OCI-LY7 (cell line): ENCODE data around the gene KANK2. TPM values are rescaled to one million over a fixed set of nuclear protein-coding genes. Genes with fewer than 3 reads are reported as not detected.

Source experiments
- BruUV-seq: library from RNA; stranded (reverse); fragments of 400-500 nt; replicated peaks from 2 replicates; lab custom pipeline; 2021; lab: Mats Ljungman, UMichigan
- CTCF ChIA-PET: fragments of 300-600 bp; sonication (Branson Sonifier 250); formaldehyde crosslinking; loops from one replicate; lab custom pipeline; 2022; ENCODE audit warnings: antibody characterized with exemption; ENCODE audit not compliant: unreplicated experiment; lab: Charles Lee
- POLR2A ChIA-PET: fragments of 300-600 bp; sonication (Branson Sonifier 250); formaldehyde crosslinking; loops from one replicate; lab custom pipeline; 2022; ENCODE audit warnings: antibody characterized with exemption; lab: Charles Lee
- DNase-seq: peaks from one replicate; pipeline ENCODE4 v3.0.0-alpha.2; 2015; ENCODE audit warnings: low spot score
- H2AFZ ChIP-seq: fragments of 200-600 bp; sonication (generic), shearing (Covaris generic); 2 replicates; pipeline ENCODE4 v1.6.1; 2014; ENCODE audit warnings: mild to moderate bottlenecking, antibody characterized with exemption, low read length, moderate library complexity
- H3K27ac ChIP-seq: fragments of 200-600 bp; sonication (generic); 2 replicates; pipeline ENCODE4 v1.5.1; 2014; ENCODE audit warnings: mixed run types, low read depth, mild to moderate bottlenecking, moderate library complexity, low read length, inconsistent platforms; ENCODE audit not compliant: poor library complexity, severe bottlenecking
- H3K36me3 ChIP-seq: fragments of 200-600 bp; sonication (generic); 2 replicates; pipeline ENCODE4 v1.6.1; 2014; ENCODE audit warnings: mild to moderate bottlenecking, antibody characterized with exemption, low read length, moderate library complexity, mixed read lengths; ENCODE audit not compliant: insufficient read depth
- H3K4me1 ChIP-seq: fragments of 200-600 bp; sonication (generic); 2 replicates; pipeline ENCODE4 v1.5.1; 2014; ENCODE audit warnings: mild to moderate bottlenecking, low read length; ENCODE audit not compliant: insufficient read depth, poor library complexity, severe bottlenecking
- H3K4me2 ChIP-seq: fragments of 200-600 bp; sonication (generic); 2 replicates; pipeline ENCODE4 v1.6.1; 2014; ENCODE audit warnings: mild to moderate bottlenecking, low read length
- H3K4me3 ChIP-seq: fragments of 200-600 bp; sonication (generic); 2 replicates; pipeline ENCODE4 v1.5.1; 2014; ENCODE audit warnings: mild to moderate bottlenecking, low read depth, low read length; ENCODE audit not compliant: poor library complexity, severe bottlenecking
- H3K79me2 ChIP-seq: fragments of 200-600 bp; sonication (generic); 2 replicates; pipeline ENCODE4 v1.6.1; 2016; ENCODE audit warnings: low read depth, mild to moderate bottlenecking, low read length, moderate library complexity, mixed read lengths; ENCODE audit not compliant: insufficient read depth
- H3K9me2 ChIP-seq: fragments of 200-600 bp; sonication (generic); 2 replicates; pipeline ENCODE4 v1.6.1; 2016; ENCODE audit warnings: mild to moderate bottlenecking, low read length, mixed read lengths; ENCODE audit not compliant: insufficient read depth
- H3K9me3 ChIP-seq: fragments of 200-600 bp; sonication (generic); 2 replicates; pipeline ENCODE4 v1.6.1; 2014; ENCODE audit warnings: mild to moderate bottlenecking, mixed run types, low read length, mixed read lengths
- H4K20me1 ChIP-seq: fragments of 200-600 bp; sonication (generic); 2 replicates; pipeline ENCODE4 v1.6.1; 2014; ENCODE audit warnings: mild to moderate bottlenecking, antibody characterized with exemption, low read length, moderate library complexity, mixed read lengths; ENCODE audit not compliant: insufficient read depth
- CTCF ChIP-seq: fragments of 200-600 bp; sonication (generic); conservative IDR thresholded peaks from 2 replicates; pipeline ENCODE4 v1.5.1; 2014; ENCODE audit warnings: mild to moderate bottlenecking, antibody characterized with exemption, low read length, moderate library complexity, mixed read lengths
- EZH2phosphoT487 ChIP-seq: fragments of 200-600 bp; sonication (generic); IDR thresholded peaks from 2 replicates; pipeline ENCODE4 v1.6.1; 2018; ENCODE audit warnings: low read depth, borderline replicate concordance, mild to moderate bottlenecking, mixed run types, antibody characterized with exemption, low read length, moderate library complexity, mixed read lengths
- intact Hi-C: fragments of 100-400 bp; cut with micrococcal nuclease; formaldehyde crosslinking; loops from one replicate; pipeline ENCODE4 v1.10.0; 2022; ENCODE audit not compliant: unreplicated experiment
- total RNA-seq, 2 experiments: library from RNA; depleted of rRNA in 1 of 2; stranded (reverse); fragments of >200 nt in 1 of 2; shearing (Covaris generic) in 1 of 2; gene quantifications; 2 replicates each; pipeline ENCODE4 v1.2.3, GENCODE V29; 2014 to 2022

Gene KANK2
- total RNA-seq, 2 experiments from 2014 or later: 174 to 186 TPM

GRCh38 chr19:11238041-11238440 lies 40.7 kb upstream of the KANK2 start:
- peaks cover 4% of the 10 kb centered on the region; the same call in 1 of the 2 replicates for H3K36me3 ChIP-seq
- no TSS peak for BruUV-seq
- CTCF ChIA-PET: no interaction called here
- no peaks in the 10 kb centered on the region for H3K4me1 ChIP-seq
- no peak for TF ChIP-seq EZH2phosphoT487
- no peak for TF ChIP-seq CTCF
- intact Hi-C loops: no loop called here
- POLR2A ChIA-PET: no interaction called here
- no peak overlapping the region for H2AFZ ChIP-seq
- H3K27ac ChIP-seq: no peak overlapping the region
- no peaks in the 10 kb centered on the region for H3K9me3 ChIP-seq
- H3K4me2 ChIP-seq: no peak overlapping the region
- no peaks in the 10 kb centered on the region for H3K79me2 ChIP-seq
- no peak for DNase-seq
- H3K4me3 ChIP-seq: no peak overlapping the region
- H4K20me1 ChIP-seq: no peaks in the 10 kb centered on the region
- H3K9me2 ChIP-seq: no peaks in the 10 kb centered on the region

- Histone ChIP-seq H3K4me2 (no peak overlapping the region), H4K20me1 (no peaks in the 10 kb centered on the region), H3K9me2 (no peaks in the 10 kb centered on the region), H3K4me1 (no peaks in the 10 kb centered on the region), H3K9me3 (no peaks in the 10 kb centered on the region), H3K4me3 (no peak overlapping the region), H3K36me3 (peaks cover 5% of the 10 kb centered on the region), H3K79me2 (no peaks in the 10 kb centered on the region), H3K27ac (no peak overlapping the region), H2AFZ (no peak overlapping the region)
- ChIA-PET CTCF (no interaction called here), POLR2A (no interaction called here)
- no peak for TF ChIP-seq EZH2phosphoT487
- no peak for TF ChIP-seq CTCF
- intact Hi-C loops: no loop called here
- DNase-seq: no peak
- no TSS peak for BruUV-seq
Measured at GRCh38 chr19:11237321-11237720, 40.0 kb upstream of the KANK2 start.

GRCh38 chr19:11236324-11237301 lies 39.3 kb upstream of the KANK2 start:
- no peak overlapping the region for H2AFZ ChIP-seq
- no peak overlapping the region for H3K4me2 ChIP-seq
- no peaks in the 10 kb centered on the region for H4K20me1 ChIP-seq
- peaks cover 12% of the 10 kb centered on the region for H3K36me3 ChIP-seq
- no peaks in the 10 kb centered on the region for H3K9me2 ChIP-seq
- intact Hi-C loops: no loop called here
- H3K79me2 ChIP-seq: no peaks in the 10 kb centered on the region
- H3K27ac ChIP-seq: no peak overlapping the region
- POLR2A ChIA-PET: no interaction called here
- no TSS peak for BruUV-seq
- H3K9me3 ChIP-seq: no peaks in the 10 kb centered on the region
- H3K4me1 ChIP-seq: peaks cover 5% of the 10 kb centered on the region
- no peak for TF ChIP-seq CTCF
- DNase-seq: no peak
- CTCF ChIA-PET: no interaction called here
- no peak overlapping the region for H3K4me3 ChIP-seq
